Measurements from ENCODE around the gene DYNC1I1.
A peak's percentile ranks its signal among the peaks of the same experiment; 100 is the strongest.

DYNC1I1 gene

DNA sequence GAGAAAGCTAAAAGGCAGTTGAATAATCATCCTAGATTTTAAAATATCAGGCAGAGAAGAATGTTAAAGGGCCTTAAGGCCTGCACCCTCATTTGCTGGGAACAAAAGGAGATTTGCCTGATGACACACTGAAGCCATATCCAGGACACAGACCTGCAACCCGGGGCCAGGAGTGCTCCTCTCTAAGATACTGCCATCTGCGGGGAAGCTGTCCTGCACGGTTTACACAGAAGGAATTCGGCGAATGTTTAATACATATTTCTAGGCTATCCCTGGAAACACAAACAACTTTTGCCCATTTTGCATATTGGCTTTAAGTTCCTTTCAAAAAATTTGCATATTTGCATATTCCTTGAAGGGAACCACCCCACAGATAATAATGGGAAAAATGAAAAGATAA lies 52.3 kb downstream of the DYNC1I1 start:
- no peak overlapping the region for H3K4me3 ChIP-seq (ENCODE audit: insufficient read length, low read depth)
- DNase-seq (ENCODE audit: low read depth, low spot score) = no peak
- H3K9ac ChIP-seq (ENCODE audit: insufficient read length, low read depth) = no peak overlapping the region
- no peaks in the 10 kb centered on the region for H3K9me3 ChIP-seq (ENCODE audit: insufficient read depth, low read length)
- H3K4me1 ChIP-seq (ENCODE audit: insufficient read depth, insufficient read length) = no peaks in the 10 kb centered on the region
- H3K27me3 ChIP-seq (ENCODE audit: insufficient read depth, insufficient read length) = no peaks in the 10 kb centered on the region
- H3K36me3 ChIP-seq (ENCODE audit: insufficient read depth, insufficient read length, low read length) = no peaks in the 10 kb centered on the region
- TF ChIP-seq SUZ12 (IDR thresholded peaks at IDR 0.05; ENCODE audit: extremely low read depth, insufficient read depth, insufficient read length) (no peak), ZNF274 (IDR thresholded peaks at IDR 0.05; ENCODE audit: low read depth, low read length) (no peak), YY1 (IDR thresholded peaks at IDR 0.05; ENCODE audit: insufficient read depth, insufficient read length) (no peak)

DNA sequence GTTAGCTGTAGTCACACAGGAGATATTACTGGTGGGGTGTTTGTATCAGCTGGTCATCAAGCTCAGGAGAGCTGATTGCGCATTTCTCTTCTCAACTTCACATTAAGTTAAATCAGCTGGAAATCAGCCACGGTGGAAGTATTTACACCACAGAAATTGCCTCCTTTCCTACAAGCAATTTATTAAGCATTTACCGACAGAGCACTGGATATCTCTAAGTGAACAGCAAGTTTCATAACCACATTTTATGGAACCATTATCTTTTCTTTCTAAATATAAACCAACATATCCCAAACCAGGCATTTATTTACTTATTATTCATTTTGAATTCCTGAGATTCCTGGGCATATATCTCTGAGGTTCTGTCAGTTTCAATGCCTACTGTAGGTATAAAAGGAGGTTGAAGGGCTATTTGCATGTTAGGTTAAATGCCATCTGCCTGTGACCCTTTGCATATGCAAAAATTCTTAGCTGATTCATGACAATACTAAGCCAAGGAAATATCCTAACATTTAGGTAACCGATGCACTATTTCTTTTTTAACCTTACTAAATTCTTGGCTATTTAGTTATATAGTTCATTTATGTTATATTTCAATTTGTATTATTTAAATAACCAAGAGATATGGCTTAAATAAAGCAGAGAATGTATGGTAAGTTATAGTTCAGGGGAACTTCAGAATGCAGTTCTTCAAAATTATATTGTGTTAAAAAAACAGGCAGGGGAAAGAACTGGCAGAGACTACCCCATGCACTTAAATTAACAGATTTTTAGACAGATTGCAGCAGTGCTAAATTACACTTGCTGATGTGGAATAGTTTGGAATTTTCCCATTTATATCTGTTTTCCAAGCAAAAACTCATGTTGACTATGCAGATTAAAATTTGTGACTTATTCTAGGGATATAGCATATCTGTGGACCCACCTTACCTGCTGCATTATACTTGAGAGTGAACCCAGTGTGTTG lies 56.8 kb downstream of the DYNC1I1 start:
- DNase-seq (ENCODE audit: low read depth, low spot score) = no peak
- no peaks in the 10 kb centered on the region for H3K4me1 ChIP-seq (ENCODE audit: insufficient read depth, insufficient read length)
- H3K9ac ChIP-seq (ENCODE audit: insufficient read length, low read depth) = no peak overlapping the region
- H3K27me3 ChIP-seq (ENCODE audit: insufficient read depth, insufficient read length) = no peaks in the 10 kb centered on the region
- no peaks in the 10 kb centered on the region for H3K36me3 ChIP-seq (ENCODE audit: insufficient read depth, insufficient read length, low read length)
- no peak overlapping the region for H3K4me3 ChIP-seq (ENCODE audit: insufficient read length, low read depth)
- H3K9me3 ChIP-seq (ENCODE audit: insufficient read depth, low read length) = no peaks in the 10 kb centered on the region
- TF ChIP-seq YY1 (IDR thresholded peaks at IDR 0.05; ENCODE audit: insufficient read depth, insufficient read length) (no peak), ZNF274 (IDR thresholded peaks at IDR 0.05; ENCODE audit: low read depth, low read length) (no peak), SUZ12 (IDR thresholded peaks at IDR 0.05; ENCODE audit: extremely low read depth, insufficient read depth, insufficient read length) (no peak)

DNA sequence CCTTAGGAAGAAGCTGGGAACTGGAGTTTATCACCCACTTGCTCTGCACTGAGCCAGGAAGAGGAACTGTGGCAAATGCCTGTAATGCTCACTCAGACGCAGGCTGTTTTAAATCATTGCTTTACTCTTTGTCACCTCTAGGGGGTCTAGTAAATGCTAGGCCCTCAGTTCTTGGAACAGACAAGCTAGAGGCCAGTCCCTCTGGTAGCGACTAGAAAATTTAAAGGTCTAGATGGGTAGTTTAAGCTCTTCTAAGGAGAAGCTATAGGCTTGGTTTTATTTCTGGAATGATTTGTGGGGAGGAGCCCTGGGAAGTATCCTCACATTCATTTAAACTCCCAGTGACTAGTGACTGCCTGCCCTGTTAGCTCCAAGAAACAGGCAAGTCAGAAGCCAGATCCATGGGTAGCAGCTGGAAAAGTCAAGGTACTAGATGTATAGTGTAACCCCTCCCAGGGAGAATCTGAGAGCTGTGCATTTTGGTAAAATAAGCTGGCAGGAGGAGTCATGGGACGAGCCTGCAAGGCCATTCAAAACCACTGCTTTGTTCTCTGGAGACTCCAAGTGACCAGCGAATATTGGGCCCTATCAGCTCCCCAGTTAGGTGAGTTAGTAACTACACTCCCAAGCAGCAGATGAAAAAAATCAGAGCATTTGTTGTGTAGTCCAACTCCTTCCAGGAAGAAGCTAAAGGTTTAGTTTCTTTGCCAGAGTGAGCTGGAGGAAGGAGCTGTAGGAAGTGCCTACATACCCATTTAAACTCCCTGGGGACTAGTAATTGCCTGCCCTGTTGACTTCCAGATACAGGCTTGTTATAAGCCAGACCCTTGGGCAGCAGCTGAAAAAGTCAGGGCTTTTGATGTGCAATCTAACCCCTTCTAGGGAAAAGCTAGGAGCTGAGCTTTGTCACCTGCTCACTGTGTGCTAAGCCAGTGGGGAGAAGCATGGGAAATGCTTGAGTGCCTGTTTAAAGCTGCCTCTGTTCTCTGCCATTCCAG lies 68.9 kb downstream of the DYNC1I1 start:
- Histone ChIP-seq H3K4me3 (ENCODE audit: insufficient read length, low read depth) (no peak overlapping the region), H3K27me3 (ENCODE audit: insufficient read depth, insufficient read length) (no peaks in the 10 kb centered on the region), H3K36me3 (ENCODE audit: insufficient read depth, insufficient read length, low read length) (no peaks in the 10 kb centered on the region), H3K9ac (ENCODE audit: insufficient read length, low read depth) (no peak overlapping the region), H3K9me3 (ENCODE audit: insufficient read depth, low read length) (no peaks in the 10 kb centered on the region), H3K4me1 (ENCODE audit: insufficient read depth, insufficient read length) (no peaks in the 10 kb centered on the region)
- no peak for DNase-seq (ENCODE audit: low read depth, low spot score)
- TF ChIP-seq SUZ12 (IDR thresholded peaks at IDR 0.05; ENCODE audit: extremely low read depth, insufficient read depth, insufficient read length) (no peak), YY1 (IDR thresholded peaks at IDR 0.05; ENCODE audit: insufficient read depth, insufficient read length) (no peak), ZNF274 (IDR thresholded peaks at IDR 0.05; ENCODE audit: low read depth, low read length) (no peak)

DNA sequence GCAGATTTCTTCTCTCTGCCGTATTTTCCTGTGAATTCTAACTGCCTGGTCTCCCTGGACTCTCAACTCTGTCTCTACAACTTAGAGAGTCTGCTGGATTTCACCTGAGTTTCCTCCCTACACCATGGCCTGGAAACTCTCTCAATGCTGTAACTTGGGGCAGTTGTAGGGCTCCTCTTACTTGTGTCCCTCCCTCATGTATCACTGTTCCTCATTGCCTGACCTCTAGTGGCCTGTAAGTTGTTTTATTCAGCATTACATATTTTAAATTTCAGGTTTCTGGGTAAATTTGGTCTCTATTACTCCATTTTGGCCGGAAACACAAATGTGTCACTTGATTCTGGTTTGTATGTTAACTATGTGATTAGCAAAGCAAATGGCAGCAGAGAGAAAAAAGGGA lies 70.9 kb downstream of the DYNC1I1 start:
- no peak overlapping the region for H3K4me3 ChIP-seq (ENCODE audit: insufficient read length, low read depth)
- no peaks in the 10 kb centered on the region for H3K27me3 ChIP-seq (ENCODE audit: insufficient read depth, insufficient read length)
- no peak for TF ChIP-seq SUZ12 (IDR thresholded peaks at IDR 0.05; ENCODE audit: extremely low read depth, insufficient read depth, insufficient read length)
- no peak for TF ChIP-seq YY1 (IDR thresholded peaks at IDR 0.05; ENCODE audit: insufficient read depth, insufficient read length)
- TF ChIP-seq ZNF274 (IDR thresholded peaks at IDR 0.05; ENCODE audit: low read depth, low read length) = no peak
- no peak for DNase-seq (ENCODE audit: low read depth, low spot score)
- no peaks in the 10 kb centered on the region for H3K9me3 ChIP-seq (ENCODE audit: insufficient read depth, low read length)
- H3K36me3 ChIP-seq (ENCODE audit: insufficient read depth, insufficient read length, low read length) = no peaks in the 10 kb centered on the region
- no peak overlapping the region for H3K9ac ChIP-seq (ENCODE audit: insufficient read length, low read depth)
- H3K4me1 ChIP-seq (ENCODE audit: insufficient read depth, insufficient read length) = no peaks in the 10 kb centered on the region

DNA sequence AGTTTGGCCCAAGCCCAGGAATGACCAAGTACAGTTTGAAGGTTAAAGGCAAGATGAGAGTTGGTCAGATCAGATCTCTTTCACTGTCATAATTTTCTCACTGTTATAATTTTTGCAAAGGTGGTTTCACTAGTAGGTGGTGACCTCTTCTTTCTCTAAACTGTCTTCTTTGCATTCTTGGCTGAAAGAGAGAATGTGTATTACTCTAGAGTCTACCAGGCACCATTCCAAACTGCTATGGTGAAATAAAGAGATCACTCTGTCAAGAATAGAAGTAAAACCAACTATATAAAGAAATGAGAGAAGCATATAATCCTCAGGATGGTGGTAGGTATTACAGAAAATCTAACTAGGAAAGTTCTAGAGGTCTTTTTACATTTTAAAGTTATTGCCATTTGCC lies 72.7 kb downstream of the DYNC1I1 start:
- Histone ChIP-seq H3K27me3 (ENCODE audit: insufficient read depth, insufficient read length) (no peaks in the 10 kb centered on the region), H3K9ac (ENCODE audit: insufficient read length, low read depth) (no peak overlapping the region), H3K4me1 (ENCODE audit: insufficient read depth, insufficient read length) (no peaks in the 10 kb centered on the region), H3K4me3 (ENCODE audit: insufficient read length, low read depth) (no peak overlapping the region), H3K9me3 (ENCODE audit: insufficient read depth, low read length) (no peaks in the 10 kb centered on the region), H3K36me3 (ENCODE audit: insufficient read depth, insufficient read length, low read length) (no peaks in the 10 kb centered on the region)
- DNase-seq (ENCODE audit: low read depth, low spot score) = no peak
- TF ChIP-seq SUZ12 (IDR thresholded peaks at IDR 0.05; ENCODE audit: extremely low read depth, insufficient read depth, insufficient read length) = no peak

DNA sequence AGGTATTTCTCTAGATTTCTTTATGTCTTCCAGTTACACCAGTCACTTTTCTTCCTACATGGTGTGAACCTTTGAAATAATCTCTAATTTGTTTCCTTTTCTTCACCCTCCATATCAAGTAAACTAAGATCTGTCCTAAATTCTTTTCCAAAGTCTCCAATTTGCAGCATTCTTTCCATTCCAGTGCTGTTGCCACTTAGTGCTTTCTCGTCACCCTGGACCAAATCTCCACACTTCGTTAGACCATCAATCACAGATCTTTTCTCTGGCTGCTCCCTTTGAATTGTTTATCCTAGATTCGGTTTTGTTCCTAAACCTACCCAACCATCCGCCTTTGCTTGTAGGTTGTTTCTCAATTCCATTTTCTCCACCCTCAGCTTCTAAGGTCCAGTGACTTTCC lies 74.7 kb downstream of the DYNC1I1 start:
- Histone ChIP-seq H3K4me1 (ENCODE audit: insufficient read depth, insufficient read length) (no peaks in the 10 kb centered on the region), H3K4me3 (ENCODE audit: insufficient read length, low read depth) (no peak overlapping the region), H3K9me3 (ENCODE audit: insufficient read depth, low read length) (no peaks in the 10 kb centered on the region), H3K9ac (ENCODE audit: insufficient read length, low read depth) (no peak overlapping the region), H3K36me3 (ENCODE audit: insufficient read depth, insufficient read length, low read length) (no peaks in the 10 kb centered on the region), H3K27me3 (ENCODE audit: insufficient read depth, insufficient read length) (no peaks in the 10 kb centered on the region)
- no peak for DNase-seq (ENCODE audit: low read depth, low spot score)
- TF ChIP-seq ZNF274 (IDR thresholded peaks at IDR 0.05; ENCODE audit: low read depth, low read length) = no peak
- no peak for TF ChIP-seq SUZ12 (IDR thresholded peaks at IDR 0.05; ENCODE audit: extremely low read depth, insufficient read depth, insufficient read length)
- no peak for TF ChIP-seq YY1 (IDR thresholded peaks at IDR 0.05; ENCODE audit: insufficient read depth, insufficient read length)

DNA sequence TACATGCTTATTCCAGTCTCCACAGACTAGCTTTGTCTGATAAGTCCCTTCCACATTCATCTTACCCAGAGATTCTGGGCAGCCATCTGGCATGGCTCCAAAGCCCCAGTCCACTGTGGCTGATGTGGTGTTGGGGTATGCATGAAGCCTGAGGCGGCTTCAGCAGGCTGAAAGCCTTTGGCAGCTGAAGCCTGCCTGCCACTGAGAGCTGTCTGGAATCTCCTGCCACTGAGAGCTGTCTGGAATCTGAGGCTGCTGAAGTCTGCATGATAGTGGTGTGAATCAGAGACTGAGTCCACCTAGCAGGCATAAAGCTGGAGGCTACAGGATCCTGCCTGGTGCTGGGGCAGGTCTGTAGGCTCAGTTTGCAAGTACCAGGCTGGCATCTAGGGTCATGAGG lies 87.1 kb downstream of the DYNC1I1 start:
- no peaks in the 10 kb centered on the region for H3K4me1 ChIP-seq (ENCODE audit: insufficient read depth, insufficient read length)
- no peaks in the 10 kb centered on the region for H3K9me3 ChIP-seq (ENCODE audit: insufficient read depth, low read length)
- H3K27me3 ChIP-seq (ENCODE audit: insufficient read depth, insufficient read length) = no peaks in the 10 kb centered on the region
- peak; percentile 62 for DNase-seq (ENCODE audit: low read depth, low spot score)
- H3K36me3 ChIP-seq (ENCODE audit: insufficient read depth, insufficient read length, low read length) = no peaks in the 10 kb centered on the region
- no peak overlapping the region for H3K9ac ChIP-seq (ENCODE audit: insufficient read length, low read depth)
- no peak overlapping the region for H3K4me3 ChIP-seq (ENCODE audit: insufficient read length, low read depth)
- TF ChIP-seq YY1 (IDR thresholded peaks at IDR 0.05; ENCODE audit: insufficient read depth, insufficient read length) (no peak), SUZ12 (IDR thresholded peaks at IDR 0.05; ENCODE audit: extremely low read depth, insufficient read depth, insufficient read length) (no peak), ZNF274 (IDR thresholded peaks at IDR 0.05; ENCODE audit: low read depth, low read length) (no peak)
